ENCODE data around the gene WDR46. TPM values are rescaled to one million over a fixed set of nuclear protein-coding genes. Genes with fewer than 3 reads are reported as not detected.
A peak's percentile ranks its signal among the peaks of the same experiment; 100 is the strongest.

The WDR46 gene
- total RNA-seq, 1 experiment from 2014 or later: 90.6 TPM

DNA sequence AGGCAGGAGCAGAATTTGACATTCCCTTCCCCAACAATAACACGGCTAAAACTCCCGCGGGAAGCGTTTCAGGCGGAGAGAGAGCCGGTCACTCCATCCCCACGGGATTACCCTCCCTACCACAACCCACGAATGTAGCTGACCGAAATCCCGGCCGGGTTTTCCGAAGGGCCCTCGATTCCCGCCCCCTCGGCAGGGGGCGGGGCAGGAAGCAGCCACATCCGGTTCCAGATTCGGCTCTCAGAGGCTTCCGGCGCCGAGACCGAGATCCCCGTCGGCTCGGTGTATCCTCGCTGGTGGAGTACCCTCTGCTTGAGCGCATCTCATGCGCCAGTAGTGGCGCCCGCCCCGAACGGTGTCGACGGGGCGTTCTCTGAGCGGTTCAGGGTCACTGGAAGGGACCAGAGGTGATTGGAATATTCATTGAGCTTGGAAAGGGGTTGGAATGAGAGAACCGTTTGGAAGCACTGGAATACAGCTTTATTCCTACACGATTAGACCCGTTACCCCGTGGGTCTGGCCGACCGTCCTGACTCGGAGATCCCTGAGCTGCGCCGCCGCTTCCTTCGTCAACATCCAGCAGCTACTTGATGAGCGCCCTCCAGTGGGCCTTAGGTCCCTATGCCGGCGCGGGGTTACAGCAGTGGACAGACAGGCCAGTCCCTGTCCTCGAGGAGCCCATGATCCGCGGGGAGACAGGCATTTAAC lies 10.4 kb upstream of the WDR46 start:
- H3K36me3 ChIP-seq (ENCODE audit: control insufficient read depth in 1 of 2, insufficient read depth in 2 of 2, low read length in 2 of 2): peaks cover 8 to 9% of the 10 kb centered on the region in 2 experiments; a peak in 3 of 4 replicates
- intact Hi-C loops (cut with micrococcal nuclease): loop anchor here (2.0 to 5.0 kb wide), 3 partner anchors 15 to 128 kb away; partner anchors contain the start of genes PHF1 and TAPBP
- RAD21 ChIA-PET (ENCODE audit: low non-redundant PET in 1 of 2, low total read pairs in 2 of 2, uncharacterized antibody in 2 of 2, unreplicated experiment in 2 of 2): interaction anchor here in 1 of 2 experiments (0.8 kb wide), 1 partner anchor 19 kb away, joined by 3 read pairs; the partner anchor contains the start of gene ZBTB22
- no peaks in the 10 kb centered on the region for H3K9me3 ChIP-seq (ENCODE audit: control insufficient read depth in 1 of 2, insufficient read depth in 1 of 2, low read depth in 1 of 2, low read length in 2 of 2)
- no peaks in the 10 kb centered on the region for H3K9me2 ChIP-seq (ENCODE audit: insufficient read depth)
- H3K4me3 ChIP-seq (replicated peaks in 1 of 2; ENCODE audit: low read depth in 1 of 2, low read length in 2 of 2): peak overlapping the region; percentile 76 to 85
- TSS peak; percentile 88 for BruUV-seq (replicated peaks)
- peaks cover 6 to 26% of the 10 kb centered on the region in 2 experiments; a peak in 3 of 4 replicates for H3K4me1 ChIP-seq (ENCODE audit: control insufficient read depth in 1 of 2, insufficient read depth in 2 of 2, low read length in 2 of 2)
- no peaks in the 10 kb centered on the region for H4K20me1 ChIP-seq (ENCODE audit: insufficient read depth)
- CTCF ChIA-PET: interaction anchor here (0.9 to 1.6 kb wide), 6 partner anchors 10 to 139 kb away, joined by 3 to 11 read pairs (median 6); partner anchors contain the start of genes B3GALT4, PFDN6, WDR46 and ZBTB22
- ATAC-seq (peak; percentile 65), DNase-seq (ENCODE audit: low read depth, low spot score) (peak; percentile 80)
- H3K4me2 ChIP-seq (ENCODE audit: low read length): peak overlapping the region; percentile 100
- H2AFZ ChIP-seq (ENCODE audit: low read depth, low read length, poor library complexity, severe bottlenecking): no peak overlapping the region
- peak overlapping the region; percentile 96 for H3K27ac ChIP-seq (ENCODE audit: low read depth, low read length)
- POLR2A ChIA-PET: interaction anchor here (0.8 to 1.6 kb wide), 8 partner anchors 9 to 155 kb away, joined by 3 to 13 read pairs (median 4); partner anchors contain the start of genes B3GALT4, PFDN6, RPS18 and VPS52
- H3K9ac ChIP-seq (ENCODE audit: low read length): peak overlapping the region; percentile 84
- peaks cover 21% of the 10 kb centered on the region for H3K79me2 ChIP-seq (ENCODE audit: insufficient read depth, low read length)
- H3K27me3 ChIP-seq (ENCODE audit: insufficient read depth, low read length): no peaks in the 10 kb centered on the region
- TF ChIP-seq RAD21 (IDR thresholded peaks at IDR 0.05; ENCODE audit: low read depth): no peak
- no peak for TF ChIP-seq JUND (IDR thresholded peaks at IDR 0.05)
- no peak for TF ChIP-seq EGR1 (IDR thresholded peaks at IDR 0.05; ENCODE audit: low read depth)
- TF ChIP-seq CBX3 (IDR thresholded peaks at IDR 0.05; ENCODE audit: low read depth): no peak
- TF ChIP-seq, protein P1, sequence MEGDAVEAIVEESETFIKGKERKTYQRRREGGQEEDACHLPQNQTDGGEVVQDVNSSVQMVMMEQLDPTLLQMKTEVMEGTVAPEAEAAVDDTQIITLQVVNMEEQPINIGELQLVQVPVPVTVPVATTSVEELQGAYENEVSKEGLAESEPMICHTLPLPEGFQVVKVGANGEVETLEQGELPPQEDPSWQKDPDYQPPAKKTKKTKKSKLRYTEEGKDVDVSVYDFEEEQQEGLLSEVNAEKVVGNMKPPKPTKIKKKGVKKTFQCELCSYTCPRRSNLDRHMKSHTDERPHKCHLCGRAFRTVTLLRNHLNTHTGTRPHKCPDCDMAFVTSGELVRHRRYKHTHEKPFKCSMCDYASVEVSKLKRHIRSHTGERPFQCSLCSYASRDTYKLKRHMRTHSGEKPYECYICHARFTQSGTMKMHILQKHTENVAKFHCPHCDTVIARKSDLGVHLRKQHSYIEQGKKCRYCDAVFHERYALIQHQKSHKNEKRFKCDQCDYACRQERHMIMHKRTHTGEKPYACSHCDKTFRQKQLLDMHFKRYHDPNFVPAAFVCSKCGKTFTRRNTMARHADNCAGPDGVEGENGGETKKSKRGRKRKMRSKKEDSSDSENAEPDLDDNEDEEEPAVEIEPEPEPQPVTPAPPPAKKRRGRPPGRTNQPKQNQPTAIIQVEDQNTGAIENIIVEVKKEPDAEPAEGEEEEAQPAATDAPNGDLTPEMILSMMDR (IDR thresholded peaks at IDR 0.05 in 2 of 3, conservative IDR thresholded peaks at IDR 0.05 in 1 of 3; ENCODE audit: borderline replicate concordance in 1 of 3, insufficient read depth in 1 of 3, low read depth in 2 of 3, low read length in 2 of 3): peak in 2 of 3 experiments; percentile 80 to 86; a peak in 4 of 6 replicates
- no peak for TF ChIP-seq ZFX (IDR thresholded peaks at IDR 0.05)
- TF ChIP-seq, protein P2, sequence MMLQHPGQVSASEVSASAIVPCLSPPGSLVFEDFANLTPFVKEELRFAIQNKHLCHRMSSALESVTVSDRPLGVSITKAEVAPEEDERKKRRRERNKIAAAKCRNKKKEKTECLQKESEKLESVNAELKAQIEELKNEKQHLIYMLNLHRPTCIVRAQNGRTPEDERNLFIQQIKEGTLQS (IDR thresholded peaks at IDR 0.05): no peak
- TF ChIP-seq EZH2phosphoT487 (IDR thresholded peaks at IDR 0.05; ENCODE audit: borderline replicate concordance): no peak
- no peak for TF ChIP-seq SRF (IDR thresholded peaks at IDR 0.05; ENCODE audit: low read depth)
- no peak for TF ChIP-seq SP1 (IDR thresholded peaks at IDR 0.05; ENCODE audit: low read depth)
- peak; percentile 80 for TF ChIP-seq POLR2A (IDR thresholded peaks at IDR 0.05; ENCODE audit: borderline replicate concordance, extremely low read depth, insufficient read depth, insufficient read length)
- TF ChIP-seq TCF7L2 (IDR thresholded peaks at IDR 0.05; ENCODE audit: borderline replicate concordance, extremely low read depth, insufficient read depth, insufficient read length): no peak
- TF ChIP-seq CEBPB (IDR thresholded peaks at IDR 0.05; ENCODE audit: low read depth): no peak
- TF ChIP-seq, protein P3, sequence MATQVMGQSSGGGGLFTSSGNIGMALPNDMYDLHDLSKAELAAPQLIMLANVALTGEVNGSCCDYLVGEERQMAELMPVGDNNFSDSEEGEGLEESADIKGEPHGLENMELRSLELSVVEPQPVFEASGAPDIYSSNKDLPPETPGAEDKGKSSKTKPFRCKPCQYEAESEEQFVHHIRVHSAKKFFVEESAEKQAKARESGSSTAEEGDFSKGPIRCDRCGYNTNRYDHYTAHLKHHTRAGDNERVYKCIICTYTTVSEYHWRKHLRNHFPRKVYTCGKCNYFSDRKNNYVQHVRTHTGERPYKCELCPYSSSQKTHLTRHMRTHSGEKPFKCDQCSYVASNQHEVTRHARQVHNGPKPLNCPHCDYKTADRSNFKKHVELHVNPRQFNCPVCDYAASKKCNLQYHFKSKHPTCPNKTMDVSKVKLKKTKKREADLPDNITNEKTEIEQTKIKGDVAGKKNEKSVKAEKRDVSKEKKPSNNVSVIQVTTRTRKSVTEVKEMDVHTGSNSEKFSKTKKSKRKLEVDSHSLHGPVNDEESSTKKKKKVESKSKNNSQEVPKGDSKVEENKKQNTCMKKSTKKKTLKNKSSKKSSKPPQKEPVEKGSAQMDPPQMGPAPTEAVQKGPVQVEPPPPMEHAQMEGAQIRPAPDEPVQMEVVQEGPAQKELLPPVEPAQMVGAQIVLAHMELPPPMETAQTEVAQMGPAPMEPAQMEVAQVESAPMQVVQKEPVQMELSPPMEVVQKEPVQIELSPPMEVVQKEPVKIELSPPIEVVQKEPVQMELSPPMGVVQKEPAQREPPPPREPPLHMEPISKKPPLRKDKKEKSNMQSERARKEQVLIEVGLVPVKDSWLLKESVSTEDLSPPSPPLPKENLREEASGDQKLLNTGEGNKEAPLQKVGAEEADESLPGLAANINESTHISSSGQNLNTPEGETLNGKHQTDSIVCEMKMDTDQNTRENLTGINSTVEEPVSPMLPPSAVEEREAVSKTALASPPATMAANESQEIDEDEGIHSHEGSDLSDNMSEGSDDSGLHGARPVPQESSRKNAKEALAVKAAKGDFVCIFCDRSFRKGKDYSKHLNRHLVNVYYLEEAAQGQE (IDR thresholded peaks at IDR 0.05; ENCODE audit: low read depth): no peak
- peak; percentile 51 for TF ChIP-seq YY1 (IDR thresholded peaks at IDR 0.05; ENCODE audit: extremely low read depth, insufficient replicate concordance, low read depth, low read length)
- TF ChIP-seq FOSL1 (IDR thresholded peaks at IDR 0.05; ENCODE audit: low read depth): no peak
- TF ChIP-seq, protein P4, sequence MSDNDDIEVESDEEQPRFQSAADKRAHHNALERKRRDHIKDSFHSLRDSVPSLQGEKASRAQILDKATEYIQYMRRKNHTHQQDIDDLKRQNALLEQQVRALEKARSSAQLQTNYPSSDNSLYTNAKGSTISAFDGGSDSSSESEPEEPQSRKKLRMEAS (IDR thresholded peaks at IDR 0.05): no peak
- TF ChIP-seq ELF1 (IDR thresholded peaks at IDR 0.05; ENCODE audit: borderline replicate concordance, low read depth): no peak
- no peak for TF ChIP-seq ZNF274 (IDR thresholded peaks at IDR 0.05; ENCODE audit: low read depth, low read length)
- TF ChIP-seq EZH2 (IDR thresholded peaks at IDR 0.05): no peak

Data from HCT116 (cell line).